ENCODE measurements around the gene ADRA2C.

Gene ADRA2C

GRCh38 chr4:3790006-3790561 lies 23.9 kb downstream of the ADRA2C start:
- no peak overlapping the region for H3K4me3 ChIP-seq (ENCODE audit: control insufficient read depth, low read depth, low read length)
- no peak for DNase-seq (ENCODE audit: low read depth)
- TF ChIP-seq CTCF (conservative IDR thresholded peaks at IDR 0.05; ENCODE audit: control insufficient read depth, insufficient read depth, low read depth, low read length): no peak

DNA sequence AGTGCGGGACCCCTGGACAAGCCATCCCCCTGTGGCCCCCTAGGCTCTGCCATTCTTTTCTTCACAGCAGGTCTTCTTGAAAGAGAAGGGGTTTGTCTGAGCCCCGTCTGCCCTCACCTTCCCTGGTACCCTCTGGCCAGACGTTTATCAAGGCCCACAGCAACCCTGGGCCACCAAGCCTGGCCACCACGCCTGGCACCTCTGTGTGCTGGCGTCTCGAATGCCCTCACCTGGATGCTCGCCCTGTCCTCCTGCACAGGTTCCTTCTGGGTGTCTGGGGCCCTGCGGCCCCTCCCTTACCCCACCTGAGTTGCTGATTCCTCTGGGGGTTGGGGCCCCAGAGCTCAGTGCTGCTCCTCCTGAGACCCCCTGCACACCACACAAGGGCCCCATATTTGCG lies 25.1 kb downstream of the ADRA2C start:
- DNase-seq (ENCODE audit: low read depth): no peak
- no peak overlapping the region for H3K4me3 ChIP-seq (ENCODE audit: control insufficient read depth, low read depth, low read length)
- TF ChIP-seq CTCF (conservative IDR thresholded peaks at IDR 0.05; ENCODE audit: control insufficient read depth, insufficient read depth, low read depth, low read length): no peak

- DNase-seq (ENCODE audit: low read depth): no peak
- H3K4me3 ChIP-seq (ENCODE audit: control insufficient read depth, low read depth, low read length): no peak overlapping the region
- no peak for TF ChIP-seq CTCF (conservative IDR thresholded peaks at IDR 0.05; ENCODE audit: control insufficient read depth, insufficient read depth, low read depth, low read length)
Observed at GRCh38 chr4:3791910-3792542, 25.8 kb downstream of the ADRA2C start.

DNA sequence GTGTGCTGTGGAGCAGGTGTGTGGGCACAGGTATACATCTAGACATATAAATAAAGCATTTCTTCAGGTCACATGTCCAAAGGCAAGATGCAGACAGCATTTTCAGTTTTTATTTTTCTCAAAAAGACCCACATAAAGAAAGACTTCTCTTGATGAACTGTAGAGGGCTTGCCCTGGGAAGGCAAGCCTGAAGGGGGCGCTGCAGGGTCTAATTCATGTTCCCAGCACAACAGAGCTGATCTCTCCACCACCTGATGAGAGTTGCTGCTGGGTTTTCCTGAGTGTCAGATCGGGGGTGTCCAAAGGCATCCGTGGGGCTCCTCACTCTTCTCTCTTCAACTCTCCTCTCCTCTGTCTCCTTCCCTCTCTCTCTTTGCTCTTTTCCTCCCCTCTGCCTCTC lies 26.6 kb downstream of the ADRA2C start:
- H3K4me3 ChIP-seq (ENCODE audit: control insufficient read depth, low read depth, low read length): no peak overlapping the region
- TF ChIP-seq CTCF (conservative IDR thresholded peaks at IDR 0.05; ENCODE audit: control insufficient read depth, insufficient read depth, low read depth, low read length): peak; percentile 7
- DNase-seq (ENCODE audit: low read depth): peak; percentile 1

GRCh38 chr4:3793545-3793944 lies 27.4 kb downstream of the ADRA2C start:
- H3K4me3 ChIP-seq (ENCODE audit: control insufficient read depth, low read depth, low read length): no peak overlapping the region
- no peak for TF ChIP-seq CTCF (conservative IDR thresholded peaks at IDR 0.05; ENCODE audit: control insufficient read depth, insufficient read depth, low read depth, low read length)
- DNase-seq (ENCODE audit: low read depth): no peak

DNA sequence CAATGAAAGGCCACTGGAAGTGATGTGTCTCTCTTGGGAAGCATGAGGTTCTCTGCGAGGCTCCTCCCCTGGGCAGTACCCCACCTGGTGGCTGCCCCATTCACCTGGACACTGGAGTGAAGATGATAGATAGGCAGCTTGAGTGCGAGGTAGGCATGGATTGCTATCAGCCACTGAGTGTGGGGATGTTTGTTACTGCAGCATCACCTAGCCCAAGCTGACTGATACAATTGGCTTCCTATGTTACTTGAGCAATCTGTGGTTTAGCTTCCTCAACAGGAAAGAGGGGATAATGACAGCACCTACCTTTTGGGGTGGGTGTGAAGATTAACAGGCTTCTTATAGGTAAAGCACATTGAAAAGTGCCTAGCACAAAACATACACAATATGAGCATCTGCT lies 30.8 kb downstream of the ADRA2C start:
- TF ChIP-seq CTCF (conservative IDR thresholded peaks at IDR 0.05; ENCODE audit: control insufficient read depth, insufficient read depth, low read depth, low read length): no peak
- H3K4me3 ChIP-seq (ENCODE audit: control insufficient read depth, low read depth, low read length): no peak overlapping the region
- DNase-seq (ENCODE audit: low read depth): no peak

All from fibroblast of mammary gland (primary cell).